BLaER1 (cell line): ENCODE data around the gene HPCAL1.

Experiments
- H3K27ac ChIP-seq: shearing (Covaris generic); formaldehyde crosslinking; 2 replicates; pipeline ENCODE4 v1.8.1; 2022
- H3K27me3 ChIP-seq: shearing (Covaris generic); formaldehyde crosslinking; 2 replicates; pipeline ENCODE4 v1.8.1; 2022
- H3K36me3 ChIP-seq: shearing (Covaris generic); formaldehyde crosslinking; 2 replicates; pipeline ENCODE4 v1.8.1; 2022
- H3K4me1 ChIP-seq: shearing (Covaris generic); formaldehyde crosslinking; 2 replicates; pipeline ENCODE4 v1.8.1; 2022
- H3K4me2 ChIP-seq: shearing (Covaris generic); formaldehyde crosslinking; 2 replicates; pipeline ENCODE4 v1.8.1; 2022
- H3K4me3 ChIP-seq: shearing (Covaris generic); formaldehyde crosslinking; 2 replicates; pipeline ENCODE4 v1.8.1; 2022
- H3K9ac ChIP-seq: shearing (Covaris generic); formaldehyde crosslinking; 2 replicates; pipeline ENCODE4 v1.8.1; 2022
- H3K9me3 ChIP-seq: shearing (Covaris generic); formaldehyde crosslinking; 2 replicates; pipeline ENCODE4 v1.8.1; 2022
- H4K20me1 ChIP-seq: shearing (Covaris generic); formaldehyde crosslinking; 2 replicates; pipeline ENCODE4 v1.8.1; 2022
- Cebpa-rat ChIP-seq: shearing (Covaris generic); IDR thresholded peaks from 2 replicates; pipeline ENCODE4 v1.8.1; 2022

HPCAL1 gene

GRCh38 chr2:10348891-10349290, 46.2 kb downstream of the HPCAL1 start:
- Histone ChIP-seq H3K4me1 (peaks cover 83% of the 10 kb centered on the region), H3K36me3 (peaks cover 1% of the 10 kb centered on the region; the same call in 1 of the 2 replicates)

GRCh38 chr2:10350761-10351160, 48.1 kb downstream of the HPCAL1 start:
- Histone ChIP-seq H3K4me2 (peak overlapping the region; percentile 70; the same call in 1 of the 2 replicates), H3K36me3 (peaks cover 11% of the 10 kb centered on the region; the same call in 1 of the 2 replicates), H3K27ac (no peak overlapping the region), H3K27me3 (no peaks in the 10 kb centered on the region), H3K9ac (no peak overlapping the region), H3K4me3 (no peak overlapping the region), H3K4me1 (peaks cover 83% of the 10 kb centered on the region), H3K9me3 (no peaks in the 10 kb centered on the region), H4K20me1 (peaks cover 77% of the 10 kb centered on the region)
- TF ChIP-seq Cebpa-rat = no peak

More at GRCh38 chr2:10348891-10349290, 46.2 kb downstream of the HPCAL1 start:
- Histone ChIP-seq H3K27me3 (no peaks in the 10 kb centered on the region), H3K27ac (no peak overlapping the region), H3K4me3 (no peak overlapping the region), H3K4me2 (no peak overlapping the region), H4K20me1 (peaks cover 77% of the 10 kb centered on the region), H3K9ac (no peak overlapping the region), H3K9me3 (no peaks in the 10 kb centered on the region)
- no peak for TF ChIP-seq Cebpa-rat

- H3K9ac ChIP-seq = peak overlapping the region; percentile 12; the same call in 1 of the 2 replicates
- peaks cover 79% of the 10 kb centered on the region for H4K20me1 ChIP-seq
- H3K4me1 ChIP-seq = peaks cover 83% of the 10 kb centered on the region
- peaks cover 16% of the 10 kb centered on the region; the same call in 1 of the 2 replicates for H3K36me3 ChIP-seq
- TF ChIP-seq Cebpa-rat = no peak
- peak overlapping the region; percentile 70 for H3K4me2 ChIP-seq
- H3K4me3 ChIP-seq = no peak overlapping the region
- H3K27me3 ChIP-seq = no peaks in the 10 kb centered on the region
- H3K27ac ChIP-seq = peak overlapping the region; percentile 42; the same call in 1 of the 2 replicates
- no peaks in the 10 kb centered on the region for H3K9me3 ChIP-seq
Observed at GRCh38 chr2:10352361-10352760, 49.7 kb downstream of the HPCAL1 start.

GRCh38 chr2:10352972-10353371, 50.3 kb downstream of the HPCAL1 start:
- Histone ChIP-seq H3K9ac (no peak overlapping the region), H3K4me3 (no peak overlapping the region), H3K4me1 (peaks cover 83% of the 10 kb centered on the region), H3K9me3 (no peaks in the 10 kb centered on the region), H3K4me2 (peak overlapping the region; percentile 70), H3K36me3 (peaks cover 16% of the 10 kb centered on the region; the same call in 1 of the 2 replicates), H3K27ac (peak overlapping the region; percentile 32; the same call in 1 of the 2 replicates), H3K27me3 (no peaks in the 10 kb centered on the region), H4K20me1 (peaks cover 79% of the 10 kb centered on the region)
- TF ChIP-seq Cebpa-rat = no peak

- TF ChIP-seq Cebpa-rat = no peak
- Histone ChIP-seq H3K27me3 (no peaks in the 10 kb centered on the region), H3K4me2 (peak overlapping the region; percentile 70), H3K4me3 (no peak overlapping the region), H3K27ac (no peak overlapping the region; the same call in 1 of the 2 replicates), H3K9me3 (no peaks in the 10 kb centered on the region), H4K20me1 (peaks cover 79% of the 10 kb centered on the region), H3K4me1 (peaks cover 83% of the 10 kb centered on the region), H3K36me3 (peaks cover 26% of the 10 kb centered on the region; the same call in 1 of the 2 replicates), H3K9ac (no peak overlapping the region)
Observed at GRCh38 chr2:10353931-10354330, 51.2 kb downstream of the HPCAL1 start.

- H3K9me3 ChIP-seq = no peaks in the 10 kb centered on the region
- H3K27me3 ChIP-seq = no peaks in the 10 kb centered on the region
- TF ChIP-seq Cebpa-rat = no peak
- H3K4me1 ChIP-seq = peaks cover 88% of the 10 kb centered on the region
- peaks cover 26% of the 10 kb centered on the region; the same call in 1 of the 2 replicates for H3K36me3 ChIP-seq
- peak overlapping the region; percentile 70 for H3K4me2 ChIP-seq
- no peak overlapping the region for H3K9ac ChIP-seq
- no peak overlapping the region for H3K4me3 ChIP-seq
- H4K20me1 ChIP-seq = peaks cover 81% of the 10 kb centered on the region
- H3K27ac ChIP-seq = no peak overlapping the region; the same call in 1 of the 2 replicates
Observed at GRCh38 chr2:10354399-10354798, 51.7 kb downstream of the HPCAL1 start.

GRCh38 chr2:10355471-10356438, 53.1 kb downstream of the HPCAL1 start:
- peaks cover 100% of the 10 kb centered on the region for H3K4me1 ChIP-seq
- peak overlapping the region; percentile 70 for H3K4me2 ChIP-seq
- no peaks in the 10 kb centered on the region for H3K27me3 ChIP-seq
- no peak overlapping the region for H3K27ac ChIP-seq
- no peak overlapping the region for H3K4me3 ChIP-seq
- H3K9ac ChIP-seq = peak overlapping the region; percentile 12; the same call in 1 of the 2 replicates
- no peaks in the 10 kb centered on the region for H3K9me3 ChIP-seq
- peaks cover 94% of the 10 kb centered on the region for H4K20me1 ChIP-seq
- TF ChIP-seq Cebpa-rat = no peak
- peaks cover 26% of the 10 kb centered on the region; the same call in 1 of the 2 replicates for H3K36me3 ChIP-seq

- Histone ChIP-seq H3K4me3 (no peak overlapping the region), H4K20me1 (peaks cover 98% of the 10 kb centered on the region), H3K9me3 (no peaks in the 10 kb centered on the region), H3K27ac (no peak overlapping the region), H3K9ac (peak overlapping the region; percentile 12; the same call in 1 of the 2 replicates), H3K4me2 (peak overlapping the region; percentile 70), H3K36me3 (peaks cover 26% of the 10 kb centered on the region; the same call in 1 of the 2 replicates), H3K27me3 (no peaks in the 10 kb centered on the region), H3K4me1 (peaks cover 97% of the 10 kb centered on the region)
- TF ChIP-seq Cebpa-rat = no peak
Observed at GRCh38 chr2:10356439-10356811, 53.7 kb downstream of the HPCAL1 start.

- Histone ChIP-seq H3K27me3 (no peaks in the 10 kb centered on the region), H3K4me2 (peak overlapping the region; percentile 70), H3K36me3 (peaks cover 26% of the 10 kb centered on the region; the same call in 1 of the 2 replicates), H3K9me3 (no peaks in the 10 kb centered on the region), H3K4me3 (no peak overlapping the region), H4K20me1 (peaks cover 98% of the 10 kb centered on the region), H3K4me1 (peaks cover 92% of the 10 kb centered on the region), H3K27ac (no peak overlapping the region), H3K9ac (no peak overlapping the region)
- no peak for TF ChIP-seq Cebpa-rat
Observed at GRCh38 chr2:10357193-10358169, 54.8 kb downstream of the HPCAL1 start.
